Measurements from ENCODE around the gene ETS1. TPM values are rescaled to one million over a fixed set of nuclear protein-coding genes. Genes with fewer than 3 reads are reported as not detected.

The ETS1 gene
- polyA plus RNA-seq, 1 donor from 2014 or later, result 0.42 TPM

GRCh38 chr11:128540469-128540868, 46.9 kb downstream of the ETS1 start:
- Histone ChIP-seq H3K27me3 (ENCODE audit: insufficient read depth, low read depth, low read length) (peaks cover 99% of the 10 kb centered on the region), H3F3A (ENCODE audit: insufficient read depth, low read length, poor library complexity, severe bottlenecking) (peaks cover 4% of the 10 kb centered on the region), H3K9ac (ENCODE audit: low read length) (no peak overlapping the region), H3K79me2 (replicated peaks; ENCODE audit: insufficient read depth, low read length) (no peaks in the 10 kb centered on the region), H3K36me3 (ENCODE audit: insufficient read depth, low read length) (no peaks in the 10 kb centered on the region), H3K27ac (ENCODE audit: low read length) (no peak overlapping the region), H3K4me3 (ENCODE audit: low read length) (no peak overlapping the region), H3K4me2 (ENCODE audit: low read length) (no peak overlapping the region), H2AFZ (ENCODE audit: low read depth, low read length) (no peak overlapping the region), H4K20me1 (ENCODE audit: insufficient read depth) (no peaks in the 10 kb centered on the region), H3K9me2 (ENCODE audit: insufficient read depth, low read length) (no peaks in the 10 kb centered on the region), H3K9me3 (ENCODE audit: low read length) (no peaks in the 10 kb centered on the region)
- TF ChIP-seq POLR2AphosphoS5 (IDR thresholded peaks at IDR 0.05) (no peak), TAF1 (IDR thresholded peaks at IDR 0.05; ENCODE audit: low read depth) (no peak), MXI1 (conservative IDR thresholded peaks at IDR 0.05; ENCODE audit: poor library complexity, severe bottlenecking) (no peak), EP300 (conservative IDR thresholded peaks at IDR 0.05; ENCODE audit: poor library complexity, severe bottlenecking) (no peak), RAD21 (conservative IDR thresholded peaks at IDR 0.05) (no peak), SMC3 (conservative IDR thresholded peaks at IDR 0.05; ENCODE audit: poor library complexity) (no peak), EZH2 (IDR thresholded peaks at IDR 0.05; ENCODE audit: borderline replicate concordance, insufficient read depth, low read length, poor library complexity, severe bottlenecking) (no peak)
- TF ChIP-seq, protein P1, sequence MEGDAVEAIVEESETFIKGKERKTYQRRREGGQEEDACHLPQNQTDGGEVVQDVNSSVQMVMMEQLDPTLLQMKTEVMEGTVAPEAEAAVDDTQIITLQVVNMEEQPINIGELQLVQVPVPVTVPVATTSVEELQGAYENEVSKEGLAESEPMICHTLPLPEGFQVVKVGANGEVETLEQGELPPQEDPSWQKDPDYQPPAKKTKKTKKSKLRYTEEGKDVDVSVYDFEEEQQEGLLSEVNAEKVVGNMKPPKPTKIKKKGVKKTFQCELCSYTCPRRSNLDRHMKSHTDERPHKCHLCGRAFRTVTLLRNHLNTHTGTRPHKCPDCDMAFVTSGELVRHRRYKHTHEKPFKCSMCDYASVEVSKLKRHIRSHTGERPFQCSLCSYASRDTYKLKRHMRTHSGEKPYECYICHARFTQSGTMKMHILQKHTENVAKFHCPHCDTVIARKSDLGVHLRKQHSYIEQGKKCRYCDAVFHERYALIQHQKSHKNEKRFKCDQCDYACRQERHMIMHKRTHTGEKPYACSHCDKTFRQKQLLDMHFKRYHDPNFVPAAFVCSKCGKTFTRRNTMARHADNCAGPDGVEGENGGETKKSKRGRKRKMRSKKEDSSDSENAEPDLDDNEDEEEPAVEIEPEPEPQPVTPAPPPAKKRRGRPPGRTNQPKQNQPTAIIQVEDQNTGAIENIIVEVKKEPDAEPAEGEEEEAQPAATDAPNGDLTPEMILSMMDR (IDR thresholded peaks at IDR 0.05; ENCODE audit: poor library complexity, severe bottlenecking), result no peak
- TF ChIP-seq, protein P2, sequence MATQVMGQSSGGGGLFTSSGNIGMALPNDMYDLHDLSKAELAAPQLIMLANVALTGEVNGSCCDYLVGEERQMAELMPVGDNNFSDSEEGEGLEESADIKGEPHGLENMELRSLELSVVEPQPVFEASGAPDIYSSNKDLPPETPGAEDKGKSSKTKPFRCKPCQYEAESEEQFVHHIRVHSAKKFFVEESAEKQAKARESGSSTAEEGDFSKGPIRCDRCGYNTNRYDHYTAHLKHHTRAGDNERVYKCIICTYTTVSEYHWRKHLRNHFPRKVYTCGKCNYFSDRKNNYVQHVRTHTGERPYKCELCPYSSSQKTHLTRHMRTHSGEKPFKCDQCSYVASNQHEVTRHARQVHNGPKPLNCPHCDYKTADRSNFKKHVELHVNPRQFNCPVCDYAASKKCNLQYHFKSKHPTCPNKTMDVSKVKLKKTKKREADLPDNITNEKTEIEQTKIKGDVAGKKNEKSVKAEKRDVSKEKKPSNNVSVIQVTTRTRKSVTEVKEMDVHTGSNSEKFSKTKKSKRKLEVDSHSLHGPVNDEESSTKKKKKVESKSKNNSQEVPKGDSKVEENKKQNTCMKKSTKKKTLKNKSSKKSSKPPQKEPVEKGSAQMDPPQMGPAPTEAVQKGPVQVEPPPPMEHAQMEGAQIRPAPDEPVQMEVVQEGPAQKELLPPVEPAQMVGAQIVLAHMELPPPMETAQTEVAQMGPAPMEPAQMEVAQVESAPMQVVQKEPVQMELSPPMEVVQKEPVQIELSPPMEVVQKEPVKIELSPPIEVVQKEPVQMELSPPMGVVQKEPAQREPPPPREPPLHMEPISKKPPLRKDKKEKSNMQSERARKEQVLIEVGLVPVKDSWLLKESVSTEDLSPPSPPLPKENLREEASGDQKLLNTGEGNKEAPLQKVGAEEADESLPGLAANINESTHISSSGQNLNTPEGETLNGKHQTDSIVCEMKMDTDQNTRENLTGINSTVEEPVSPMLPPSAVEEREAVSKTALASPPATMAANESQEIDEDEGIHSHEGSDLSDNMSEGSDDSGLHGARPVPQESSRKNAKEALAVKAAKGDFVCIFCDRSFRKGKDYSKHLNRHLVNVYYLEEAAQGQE (IDR thresholded peaks at IDR 0.05; ENCODE audit: borderline replicate concordance), result no peak

GRCh38 chr11:128536506-128536905, 50.9 kb downstream of the ETS1 start:
- no peaks in the 10 kb centered on the region for H4K20me1 ChIP-seq (ENCODE audit: insufficient read depth)

More at GRCh38 chr11:128536506-128536905, 50.9 kb downstream of the ETS1 start:
- TF ChIP-seq, protein P2 (IDR thresholded peaks at IDR 0.05; ENCODE audit: borderline replicate concordance), result no peak
- TF ChIP-seq, protein P1 (IDR thresholded peaks at IDR 0.05; ENCODE audit: poor library complexity, severe bottlenecking), result no peak
- TF ChIP-seq RAD21 (conservative IDR thresholded peaks at IDR 0.05) (no peak), EP300 (conservative IDR thresholded peaks at IDR 0.05; ENCODE audit: poor library complexity, severe bottlenecking) (no peak), TAF1 (IDR thresholded peaks at IDR 0.05; ENCODE audit: low read depth) (no peak), MXI1 (conservative IDR thresholded peaks at IDR 0.05; ENCODE audit: poor library complexity, severe bottlenecking) (no peak), SMC3 (conservative IDR thresholded peaks at IDR 0.05; ENCODE audit: poor library complexity) (no peak), POLR2AphosphoS5 (IDR thresholded peaks at IDR 0.05) (no peak), EZH2 (IDR thresholded peaks at IDR 0.05; ENCODE audit: borderline replicate concordance, insufficient read depth, low read length, poor library complexity, severe bottlenecking) (no peak)
- H3K27me3 ChIP-seq (ENCODE audit: insufficient read depth, low read depth, low read length), result peaks cover 96% of the 10 kb centered on the region
- H3K9me3 ChIP-seq (ENCODE audit: low read length), result no peaks in the 10 kb centered on the region
- H3K79me2 ChIP-seq (replicated peaks; ENCODE audit: insufficient read depth, low read length), result no peaks in the 10 kb centered on the region
- H3K4me2 ChIP-seq (ENCODE audit: low read length), result no peak overlapping the region
- no peak overlapping the region for H2AFZ ChIP-seq (ENCODE audit: low read depth, low read length)
- H3K27ac ChIP-seq (ENCODE audit: low read length), result no peak overlapping the region
- H3K9me2 ChIP-seq (ENCODE audit: insufficient read depth, low read length), result no peaks in the 10 kb centered on the region
- H3F3A ChIP-seq (ENCODE audit: insufficient read depth, low read length, poor library complexity, severe bottlenecking), result peaks cover 4% of the 10 kb centered on the region
- no peaks in the 10 kb centered on the region for H3K36me3 ChIP-seq (ENCODE audit: insufficient read depth, low read length)
- H3K4me3 ChIP-seq (ENCODE audit: low read length), result no peak overlapping the region
- H3K9ac ChIP-seq (ENCODE audit: low read length), result no peak overlapping the region
